ENCODE measurements around the gene UBALD2.
A peak's percentile ranks its signal among the peaks of the same experiment; 100 is the strongest.
"Not testable (repeated sequence)": the region's sequence is repeated elsewhere in the genome, so short reads cannot be mapped to it uniquely, and the experiment has no call there.

Gene UBALD2

GRCh38 chr17:76266244-76266938 is 1.2 kb downstream of the UBALD2 start:
- no peak for DNase-seq

- DNase-seq, result no peak
These were observed 2.0 kb downstream of the UBALD2 start for GRCh38 chr17:76267051-76267576.

GRCh38 chr17:76267581-76268001 is 2.4 kb downstream of the UBALD2 start:
- not testable (repeated sequence) for DNase-seq

GRCh38 chr17:76268015-76268749 is 3.0 kb downstream of the UBALD2 start:
- DNase-seq, result peak; percentile 78 to 82

GRCh38 chr17:76268991-76269981 is 4.1 kb downstream of the UBALD2 start:
- DNase-seq, result no peak

- DNase-seq, result no peak
These were observed 5.0 kb downstream of the UBALD2 start for GRCh38 chr17:76270127-76270592.

- DNase-seq, result no peak
These were observed 5.9 kb downstream of the UBALD2 start for GRCh38 chr17:76270770-76271668.

- DNase-seq, result peak; percentile 76 to 83
These were observed 6.8 kb downstream of the UBALD2 start for GRCh38 chr17:76271669-76272540.

GRCh38 chr17:76272541-76273444 is 7.6 kb downstream of the UBALD2 start:
- peak; percentile 49 to 61 for DNase-seq

- DNase-seq, result no peak
These were observed 8.4 kb downstream of the UBALD2 start for GRCh38 chr17:76273445-76274111.

GRCh38 chr17:76274112-76274956 is 9.2 kb downstream of the UBALD2 start:
- DNase-seq, result no peak

GRCh38 chr17:76275382-76276068 is 10.4 kb downstream of the UBALD2 start:
- no peak for DNase-seq

- no peak for DNase-seq
These were observed 10.9 kb downstream of the UBALD2 start for GRCh38 chr17:76276069-76276431.

- DNase-seq, result no peak
These were observed 11.5 kb downstream of the UBALD2 start for GRCh38 chr17:76276461-76277299.

GRCh38 chr17:76277300-76278267 is 12.4 kb downstream of the UBALD2 start:
- no peak for DNase-seq

All from activated CD4-positive, alpha-beta T cell treated with anti-CD3 and anti-CD28 coated beads for 4 hours (primary cell).